GM19328 (cell line): Measurements from ENCODE around the gene C11orf16.
"Not testable (repeated sequence)": the region's sequence is repeated elsewhere in the genome, so short reads cannot be mapped to it uniquely, and the experiment has no call there.

Experiments
- ATAC-seq: cut with Tn5 transposase; IDR thresholded peaks from one replicate; pipeline ENCODE4 v1.9.1; 2021; ENCODE audit warnings: mild to moderate bottlenecking, moderate library complexity; ENCODE audit not compliant: unreplicated experiment

C11orf16 gene

DNA sequence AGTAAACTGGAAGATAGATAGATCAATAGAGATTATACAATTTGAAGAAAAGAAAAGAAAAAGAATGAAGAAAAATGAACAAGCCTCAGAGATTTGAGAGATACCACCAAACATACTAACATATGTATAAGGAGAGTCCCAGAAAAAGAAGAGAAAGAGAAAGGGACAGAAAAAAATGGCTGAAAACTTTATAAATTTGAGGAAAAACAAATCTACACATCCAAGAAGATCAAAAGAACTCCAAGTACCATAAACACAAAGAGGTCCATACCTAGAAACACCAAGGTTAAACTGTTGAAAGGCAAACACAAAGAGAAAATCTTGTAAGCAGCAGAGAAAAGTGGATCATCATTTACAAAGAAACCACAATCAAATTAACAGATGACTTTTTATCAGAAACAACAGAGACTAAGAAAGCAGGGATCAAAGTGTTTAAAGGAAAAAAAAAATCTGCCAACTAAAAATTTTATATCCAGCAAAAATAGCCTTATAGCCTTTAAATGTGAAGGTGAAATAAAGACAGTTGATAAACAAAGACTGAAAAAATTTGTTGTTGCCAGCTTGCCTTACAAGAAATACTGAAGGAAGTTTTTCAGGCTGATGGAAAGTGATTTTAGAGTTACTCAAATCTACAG, 33.5 kb downstream of the C11orf16 start:
- no peak for ATAC-seq

DNA sequence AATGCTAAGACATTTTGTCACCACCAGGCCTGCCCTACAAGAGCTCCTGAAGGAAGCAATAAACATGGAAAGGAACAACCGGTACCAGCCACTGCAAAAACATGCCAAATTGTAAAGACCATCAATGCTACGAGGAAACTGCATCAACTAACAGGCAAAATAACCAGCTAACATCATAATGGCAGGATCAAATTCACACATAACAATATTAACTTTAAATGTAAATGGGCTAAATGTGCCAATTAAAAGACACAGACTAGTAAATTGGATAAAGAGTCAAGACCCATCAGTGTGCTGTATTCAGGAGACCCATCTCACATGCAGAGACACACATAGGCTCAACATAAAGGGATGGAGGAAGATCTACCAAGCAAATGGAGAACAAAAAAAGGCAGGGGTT, 41.6 kb downstream of the C11orf16 start:
- not testable (repeated sequence) for ATAC-seq

DNA sequence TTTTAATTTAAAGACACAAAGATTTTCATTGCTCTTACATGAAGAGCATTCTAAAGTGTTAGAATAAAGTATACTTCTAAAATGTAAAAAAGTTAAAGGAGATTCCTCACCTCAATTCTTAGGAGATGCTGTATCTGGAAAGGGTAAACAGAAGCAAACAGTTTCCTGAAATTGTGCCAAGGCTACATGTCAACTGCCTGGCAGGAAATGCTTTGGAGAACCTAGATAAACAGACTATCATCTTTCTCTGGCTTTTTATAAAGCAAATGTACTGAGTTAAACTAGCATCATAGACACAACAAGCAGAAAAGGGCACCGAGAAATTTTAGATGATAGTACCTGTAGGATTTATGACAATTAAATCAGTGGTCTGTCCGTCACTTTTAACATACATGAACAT, 46.4 kb downstream of the C11orf16 start:
- ATAC-seq: no peak

DNA sequence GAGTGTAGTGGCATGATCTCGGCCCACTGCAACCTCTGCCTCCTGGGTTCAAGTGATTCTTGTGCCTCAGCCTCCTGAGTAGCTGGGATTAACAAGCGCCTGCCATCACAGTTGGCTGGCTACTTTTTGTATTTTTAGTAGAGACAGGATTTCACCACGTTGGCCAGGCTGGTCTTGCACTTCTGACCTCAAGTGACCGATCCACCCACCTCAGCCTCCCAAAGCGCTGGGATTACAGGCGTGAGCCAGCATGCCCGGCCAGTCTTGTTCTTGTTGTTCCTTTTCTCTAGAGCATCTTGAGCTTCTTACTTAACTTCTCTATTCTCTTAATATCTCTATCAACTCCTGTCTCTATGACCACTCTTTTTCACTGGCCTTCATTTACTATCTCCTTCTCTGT, 51.2 kb downstream of the C11orf16 start:
- not testable (repeated sequence) for ATAC-seq

DNA sequence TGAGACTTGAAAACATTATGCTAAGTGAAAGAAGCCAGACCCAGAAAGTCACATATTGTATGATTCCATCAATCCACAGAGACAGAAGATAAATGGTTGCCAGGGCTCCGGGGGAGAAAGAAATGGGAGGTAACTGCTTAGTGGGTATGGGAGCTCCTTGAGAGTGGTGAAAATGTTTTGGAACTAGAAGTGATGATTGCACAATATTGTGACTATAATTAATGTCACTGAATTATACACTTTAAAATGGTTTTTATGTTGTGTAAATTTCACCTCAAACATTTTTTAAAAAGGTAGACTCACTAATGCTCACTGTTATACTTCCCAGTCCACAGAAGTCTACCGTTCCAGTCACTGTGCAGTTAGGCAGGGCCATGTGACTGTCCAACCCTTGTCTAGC, 54.0 kb downstream of the C11orf16 start:
- no peak for ATAC-seq

DNA sequence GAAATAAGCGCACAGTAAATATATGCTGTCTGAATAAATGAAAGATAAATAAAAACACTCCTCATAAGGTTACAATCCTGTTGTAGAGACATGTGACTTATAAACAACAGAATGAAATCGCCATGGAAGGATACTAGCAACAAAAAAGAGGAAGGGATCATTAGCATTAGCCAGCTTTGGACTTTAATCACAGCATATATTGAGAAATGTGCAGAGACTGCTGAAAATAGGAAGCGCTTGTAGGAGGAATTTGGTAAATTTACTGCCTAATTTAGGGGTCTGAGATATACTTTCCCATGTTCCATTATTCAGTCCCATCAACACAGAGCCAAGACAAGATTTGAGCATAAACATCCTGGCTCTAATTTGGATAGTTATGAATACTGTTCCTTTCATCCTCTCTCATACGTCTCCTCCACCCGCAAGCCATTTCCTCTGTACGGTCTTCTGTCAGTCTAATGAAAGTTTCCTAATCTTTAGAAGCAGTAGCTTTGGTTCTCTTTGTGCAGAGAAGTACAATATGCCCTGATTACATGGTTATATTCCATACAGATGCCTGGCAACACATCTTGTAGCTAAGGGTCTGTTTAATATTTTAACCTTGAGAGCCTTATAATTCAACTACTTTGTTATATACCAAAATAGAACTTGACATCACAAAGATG, 58.9 kb downstream of the C11orf16 start:
- ATAC-seq: no peak

DNA sequence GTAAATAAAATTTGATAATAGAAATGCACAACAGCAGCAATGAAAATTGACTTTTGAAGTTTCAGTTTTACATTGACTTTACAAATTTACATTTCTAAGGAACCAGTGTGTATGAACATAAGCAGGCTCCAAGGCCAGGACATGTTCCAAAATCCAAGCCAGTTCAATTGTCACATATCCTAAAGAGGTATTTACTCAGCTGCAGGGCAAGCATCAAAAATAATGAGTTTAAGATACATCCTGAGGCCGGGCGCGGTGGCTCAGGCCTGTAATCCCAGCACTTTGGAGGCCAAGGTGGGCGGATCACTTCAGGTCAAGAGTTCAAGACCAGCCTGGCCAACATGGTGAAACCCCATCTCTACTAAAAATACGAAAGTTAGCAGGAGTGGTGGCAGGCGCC, 60.8 kb downstream of the C11orf16 start:
- no peak for ATAC-seq

DNA sequence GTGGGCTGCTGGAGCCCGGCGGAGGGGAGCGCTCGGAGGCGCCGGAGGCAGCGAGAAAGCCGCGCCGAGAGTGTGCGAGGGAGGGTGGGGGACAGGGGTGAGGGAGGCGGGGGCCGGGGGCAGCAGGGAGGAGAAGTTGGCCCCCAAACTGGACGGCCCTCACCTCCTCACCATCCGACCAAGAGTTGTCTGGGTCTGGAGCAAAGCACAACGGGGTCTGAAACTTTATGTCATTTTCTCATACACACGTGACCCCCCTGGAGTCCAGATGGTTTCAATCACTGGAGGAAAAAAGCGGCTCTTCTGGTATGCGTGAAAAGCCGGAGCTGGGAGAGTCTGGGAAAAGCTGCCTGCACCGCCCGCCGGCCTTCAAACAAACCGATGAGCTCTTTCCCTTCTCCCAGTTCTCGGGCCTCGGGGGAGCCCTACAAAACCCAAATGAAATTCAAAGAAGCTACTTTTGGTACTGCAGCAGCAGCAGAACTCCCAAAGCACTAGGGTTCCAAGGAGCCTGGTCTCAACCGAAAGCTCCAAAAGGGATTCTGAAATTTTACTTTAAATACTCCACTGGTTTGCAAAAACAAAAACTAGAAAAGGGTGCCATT, 61.5 kb downstream of the C11orf16 start:
- no peak for ATAC-seq

DNA sequence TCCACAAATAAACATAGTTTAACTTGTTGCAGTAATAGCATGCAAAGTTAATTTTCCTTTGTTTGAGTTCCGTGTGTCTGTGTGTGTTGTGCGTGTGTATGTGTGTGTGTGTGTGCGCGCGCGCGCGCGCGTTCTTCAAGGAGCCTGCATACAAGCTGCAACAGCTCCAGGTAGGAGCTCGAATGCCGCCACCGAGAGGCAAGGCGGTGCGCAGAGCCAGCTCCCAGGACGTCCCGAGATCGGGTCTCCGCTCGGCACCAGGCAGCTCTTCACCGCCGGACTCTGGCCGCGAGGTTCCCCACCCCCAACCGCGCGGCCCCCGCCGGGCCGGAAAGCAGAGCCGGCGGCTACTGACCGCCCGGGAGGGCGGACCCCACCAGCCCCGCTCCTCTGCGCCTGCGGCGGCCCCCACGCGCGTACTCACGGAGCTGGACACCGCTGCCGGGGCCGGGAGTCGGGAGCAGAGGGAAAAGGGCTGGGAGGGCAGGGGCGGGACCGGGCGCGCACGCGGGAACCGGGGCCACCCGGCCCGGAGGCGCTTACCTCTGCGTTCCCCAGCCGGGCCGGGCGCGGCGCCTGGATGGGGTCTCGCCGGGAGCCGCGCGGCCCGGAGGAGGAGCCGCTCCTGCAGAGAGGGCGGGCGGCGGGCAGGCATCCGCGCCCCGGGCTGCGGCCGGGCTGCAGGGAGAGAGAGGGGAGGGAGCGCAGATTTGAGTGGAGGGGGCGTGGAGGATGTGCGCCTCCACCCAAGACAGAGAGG, 62.2 kb downstream of the C11orf16 start:
- ATAC-seq: no peak
